BLaER1 treated with 17β-estradiol and CSF1 and Interleukin-3, amounts not matched to agents 10 nM and 100 nM (cell line): Measurements from ENCODE around the gene MREG.

ENCODE experiments used
- H3K27ac ChIP-seq, 11 experiments: shearing (Covaris generic); formaldehyde crosslinking; 2 replicates each; pipeline ENCODE4 v1.8.1; 2022
- H3K27me3 ChIP-seq, 11 experiments: shearing (Covaris generic); formaldehyde crosslinking; 2 replicates each; pipeline ENCODE4 v1.8.1; 2022
- H3K36me3 ChIP-seq, 11 experiments: shearing (Covaris generic); formaldehyde crosslinking; 2 replicates each; pipeline ENCODE4 v1.8.1; 2022
- H3K4me1 ChIP-seq, 10 experiments: shearing (Covaris generic); formaldehyde crosslinking; 2 replicates each; pipeline ENCODE4 v1.8.1; 2022
- H3K4me2 ChIP-seq, 11 experiments: shearing (Covaris generic); formaldehyde crosslinking; 2 replicates each; pipeline ENCODE4 v1.8.1; 2022
- H3K4me3 ChIP-seq, 10 experiments: shearing (Covaris generic); formaldehyde crosslinking; 2 replicates each; pipeline ENCODE4 v1.8.1; 2022
- H3K9ac ChIP-seq, 11 experiments: shearing (Covaris generic); formaldehyde crosslinking; 2 replicates each; pipeline ENCODE4 v1.8.1; 2022
- H3K9me3 ChIP-seq, 11 experiments: shearing (Covaris generic); formaldehyde crosslinking; replicated peaks in 1 of 11; 2 replicates each; pipeline ENCODE4 v1.8.1; 2022
- H4K20me1 ChIP-seq, 11 experiments: shearing (Covaris generic); formaldehyde crosslinking; 2 replicates each; pipeline ENCODE4 v1.8.1; 2022
- Cebpa-rat ChIP-seq, 11 experiments: shearing (Covaris generic); IDR thresholded peaks; 2 replicates each; pipeline ENCODE4 v1.8.1; 2022

Gene MREG

DNA sequence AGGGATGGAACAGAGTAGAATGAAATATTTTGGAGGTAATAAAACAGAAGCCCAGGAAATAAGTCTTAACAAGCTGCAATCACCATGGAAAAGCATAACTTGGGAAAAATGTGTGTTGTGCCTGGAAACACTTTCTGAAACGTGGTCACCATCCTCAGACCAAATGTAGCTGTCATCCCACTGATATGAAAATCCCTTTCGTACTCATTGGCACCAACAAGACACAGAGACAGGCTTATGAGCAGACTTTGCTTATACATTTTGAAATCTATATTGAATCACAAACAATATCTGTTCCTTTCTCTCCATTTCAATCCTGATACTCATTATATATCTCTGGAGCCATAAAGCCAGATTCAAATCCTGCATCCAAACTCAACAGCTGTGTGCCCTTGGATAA lies 28.7 kb downstream of the MREG start:
- Histone ChIP-seq H3K27me3 (no peaks in the 10 kb centered on the region), H3K9me3 (peaks cover 46 to 61% (median 53%) of the 10 kb centered on the region in 11 experiments), H4K20me1 (no peaks in the 10 kb centered on the region), H3K27ac (no peak overlapping the region), H3K4me3 (no peak overlapping the region), H3K4me1 (peaks cover 0 to 28% (median 17%) of the 10 kb centered on the region in 10 experiments; a peak in 14 of 20 replicates), H3K4me2 (no peak overlapping the region), H3K9ac (no peak overlapping the region), H3K36me3 (peaks cover 0 to 35% (median 21%) of the 10 kb centered on the region in 11 experiments; a peak in 13 of 22 replicates)
- TF ChIP-seq Cebpa-rat (IDR thresholded peaks at IDR 0.05) = no peak

DNA sequence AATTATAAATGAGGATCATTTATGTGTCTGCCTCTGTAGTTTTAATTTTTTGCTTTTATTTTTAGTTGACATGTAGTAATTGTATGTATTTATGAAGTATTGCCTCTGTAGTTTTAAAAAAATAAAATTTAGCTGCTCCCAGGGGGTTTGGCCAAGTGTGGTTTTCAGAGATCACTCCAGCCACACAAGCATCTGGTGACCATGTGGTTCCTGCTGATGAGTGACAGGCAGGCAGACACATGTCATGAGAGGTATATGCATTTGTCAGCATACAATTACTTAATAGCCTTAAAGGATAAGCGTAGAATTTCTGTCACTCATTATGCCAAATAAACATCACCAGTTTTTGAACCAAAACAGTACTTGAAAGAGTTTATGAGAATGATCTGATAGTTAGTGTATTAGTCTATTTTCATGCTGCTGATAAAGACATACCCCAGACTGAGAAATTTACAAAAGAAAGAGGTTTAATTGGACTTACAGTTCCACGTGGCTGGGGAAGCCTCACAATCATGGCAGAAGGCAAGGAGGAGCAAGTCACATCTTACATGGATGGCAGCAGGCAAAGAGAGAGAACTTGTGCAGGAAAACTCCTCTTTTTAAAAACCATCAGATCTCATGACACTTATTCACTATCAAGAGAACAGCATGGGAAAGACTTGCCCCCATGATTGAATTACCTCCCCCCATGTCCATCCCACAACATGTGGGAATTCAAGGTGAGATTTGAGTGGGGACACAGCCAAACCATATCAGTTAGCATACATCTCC lies 29.6 kb downstream of the MREG start:
- Histone ChIP-seq H3K27ac (peak overlapping the region in 1 of 11 experiments; percentile 10; a peak in 1 of 22 replicates), H3K36me3 (peaks cover 0 to 27% (median 16%) of the 10 kb centered on the region in 11 experiments; a peak in 12 of 22 replicates), H3K9ac (no peak overlapping the region), H3K4me2 (peak overlapping the region in 6 of 11 experiments; percentile 49 to 55 (median 52); a peak in 13 of 22 replicates), H4K20me1 (no peaks in the 10 kb centered on the region), H3K27me3 (no peaks in the 10 kb centered on the region), H3K4me3 (no peak overlapping the region), H3K9me3 (peaks cover 37 to 53% (median 44%) of the 10 kb centered on the region in 11 experiments), H3K4me1 (peaks cover 0 to 31% (median 17%) of the 10 kb centered on the region in 10 experiments; a peak in 14 of 20 replicates)
- TF ChIP-seq Cebpa-rat (IDR thresholded peaks at IDR 0.05) = no peak

- H3K9me3 ChIP-seq = peaks cover 25 to 40% (median 32%) of the 10 kb centered on the region in 11 experiments
- H3K4me3 ChIP-seq = no peak overlapping the region
- TF ChIP-seq Cebpa-rat (IDR thresholded peaks at IDR 0.05) = no peak
- no peak overlapping the region for H3K27ac ChIP-seq
- H3K4me1 ChIP-seq = peaks cover 0 to 31% (median 17%) of the 10 kb centered on the region in 10 experiments; a peak in 14 of 20 replicates
- H3K4me2 ChIP-seq = peak overlapping the region in 3 of 11 experiments; percentile 49 to 53 (median 52); a peak in 6 of 22 replicates
- H3K9ac ChIP-seq = no peak overlapping the region
- no peaks in the 10 kb centered on the region for H4K20me1 ChIP-seq
- H3K36me3 ChIP-seq = peaks cover 0 to 16% (median 6%) of the 10 kb centered on the region in 11 experiments; a peak in 9 of 22 replicates
- no peaks in the 10 kb centered on the region for H3K27me3 ChIP-seq
Observed at GRCh38 chr2:215982465-215982875, 30.9 kb downstream of the MREG start.

DNA sequence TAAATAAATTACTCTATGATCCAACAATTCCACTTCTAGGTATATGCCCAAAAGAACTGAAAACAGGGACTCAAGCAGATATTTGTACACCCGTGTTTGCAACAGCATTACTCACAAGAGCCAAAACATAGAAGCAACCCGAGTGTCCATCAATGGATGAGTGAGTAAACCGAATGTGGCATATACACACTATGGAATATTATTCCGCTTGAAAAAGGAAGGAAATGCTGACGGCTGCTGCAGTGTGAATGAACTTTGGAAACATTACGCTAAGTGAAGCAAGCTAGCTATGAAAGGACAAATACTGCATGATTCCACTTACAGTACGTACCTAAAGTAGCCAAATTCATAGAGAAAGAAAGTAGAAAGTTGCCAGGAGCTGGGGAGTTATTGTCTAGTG lies 32.2 kb downstream of the MREG start:
- Histone ChIP-seq H3K4me1 (peaks cover 0 to 31% (median 17%) of the 10 kb centered on the region in 10 experiments; a peak in 14 of 20 replicates), H4K20me1 (no peaks in the 10 kb centered on the region), H3K36me3 (peaks cover 0 to 5% (median 0%) of the 10 kb centered on the region in 11 experiments; a peak in 6 of 22 replicates), H3K4me2 (no peak overlapping the region), H3K9ac (no peak overlapping the region), H3K27me3 (no peaks in the 10 kb centered on the region), H3K9me3 (peaks cover 20 to 34% (median 26%) of the 10 kb centered on the region in 11 experiments), H3K27ac (no peak overlapping the region), H3K4me3 (no peak overlapping the region)
- TF ChIP-seq Cebpa-rat (IDR thresholded peaks at IDR 0.05) = no peak

- peaks cover 0 to 8% (median 0%) of the 10 kb centered on the region in 11 experiments; a peak in 2 of 22 replicates for H3K36me3 ChIP-seq
- no peaks in the 10 kb centered on the region for H4K20me1 ChIP-seq
- 0 out of 22 replicates have a peak overlapping the region, but pooled peaks of 1 of the 11 experiments have one; percentile 8 for H3K4me2 ChIP-seq
Observed at GRCh38 chr2:215979620-215980019, 33.7 kb downstream of the MREG start.

GRCh38 chr2:215974700-215975429 lies 38.5 kb downstream of the MREG start:
- no peaks in the 10 kb centered on the region for H4K20me1 ChIP-seq
- peak overlapping the region in 4 of 11 experiments; percentile 6 to 40 (median 14); a peak in 2 of 22 replicates for H3K27ac ChIP-seq
- H3K4me2 ChIP-seq = peak overlapping the region in 7 of 11 experiments; percentile 41 to 62 (median 48); a peak in 11 of 22 replicates
- no peak overlapping the region for H3K9ac ChIP-seq
- peaks cover 0 to 8% (median 0%) of the 10 kb centered on the region in 11 experiments; a peak in 4 of 22 replicates for H3K36me3 ChIP-seq
- H3K27me3 ChIP-seq = no peaks in the 10 kb centered on the region
- peaks cover 13 to 23% (median 16%) of the 10 kb centered on the region in 10 experiments for H3K4me1 ChIP-seq
- peaks cover 0 to 31% (median 18%) of the 10 kb centered on the region in 11 experiments; a peak in 16 of 22 replicates for H3K9me3 ChIP-seq
- no peak overlapping the region for H3K4me3 ChIP-seq
- no peak for TF ChIP-seq Cebpa-rat (IDR thresholded peaks at IDR 0.05)

More at GRCh38 chr2:215979620-215980019, 33.7 kb downstream of the MREG start:
- H3K9ac ChIP-seq = no peak overlapping the region
- peaks cover 0 to 32% (median 18%) of the 10 kb centered on the region in 10 experiments; a peak in 15 of 20 replicates for H3K4me1 ChIP-seq
- H3K9me3 ChIP-seq = peaks cover 11 to 22% (median 17%) of the 10 kb centered on the region in 11 experiments
- no peak overlapping the region for H3K4me3 ChIP-seq
- no peak overlapping the region for H3K27ac ChIP-seq
- no peak for TF ChIP-seq Cebpa-rat (IDR thresholded peaks at IDR 0.05)
- H3K27me3 ChIP-seq = no peaks in the 10 kb centered on the region

DNA sequence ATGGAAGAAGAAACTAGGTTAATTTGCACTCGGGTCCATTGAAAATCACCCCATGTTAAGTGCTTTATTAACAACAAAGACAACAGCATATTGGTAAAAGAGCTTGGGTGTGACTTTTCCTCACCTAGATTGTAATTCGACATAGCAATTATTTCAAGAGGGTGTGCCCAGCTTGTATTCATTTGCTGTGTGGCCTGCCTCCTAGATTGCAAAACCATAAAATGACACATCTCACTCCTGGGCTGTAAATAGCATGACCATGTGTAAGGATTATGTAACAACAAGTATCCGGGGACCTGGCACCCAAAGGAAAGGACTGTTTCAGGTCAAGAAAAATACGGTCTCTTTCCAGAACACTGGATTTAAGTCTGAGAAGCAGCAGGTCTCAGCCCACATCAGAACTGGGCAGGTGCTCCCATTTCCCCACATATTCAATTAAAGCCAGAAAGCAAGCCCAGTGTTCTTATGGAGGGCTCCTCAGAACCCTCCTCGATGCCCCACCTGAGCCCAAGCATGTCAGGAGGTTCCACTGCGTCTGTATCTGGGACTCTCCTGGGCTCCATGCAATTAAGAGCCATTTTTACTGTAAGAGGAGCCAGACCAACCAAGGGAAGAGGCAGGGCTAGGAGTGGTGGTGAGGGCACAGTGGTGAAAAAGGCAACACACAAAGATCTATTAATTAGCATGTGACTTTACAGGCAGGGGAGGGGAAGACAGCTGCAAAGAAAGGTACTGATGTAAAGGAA lies 39.2 kb downstream of the MREG start:
- Histone ChIP-seq H4K20me1 (no peaks in the 10 kb centered on the region), H3K4me3 (no peak overlapping the region), H3K27me3 (no peaks in the 10 kb centered on the region), H3K9me3 (peaks cover 0 to 32% (median 22%) of the 10 kb centered on the region in 11 experiments; a peak in 16 of 22 replicates), H3K4me1 (peaks cover 13 to 26% (median 23%) of the 10 kb centered on the region in 10 experiments), H3K9ac (no peak overlapping the region; a peak in 1 of 22 replicates), H3K4me2 (peak overlapping the region; percentile 5 to 62 (median 44); a peak in 19 of 22 replicates), H3K27ac (peak overlapping the region in 5 of 11 experiments; percentile 6 to 40 (median 19); a peak in 4 of 22 replicates), H3K36me3 (peaks cover 0 to 8% (median 0%) of the 10 kb centered on the region in 11 experiments; a peak in 4 of 22 replicates)
- TF ChIP-seq Cebpa-rat (IDR thresholded peaks at IDR 0.05) = no peak
